CD4-positive, alpha-beta T cell treated with Interleukin-15 for 4 hours (primary cell): ENCODE data around the gene SDK2.

Source experiments
- DNase-seq: peaks from one replicate; pipeline ENCODE4 v3.0.0-alpha.2; 2020; ENCODE audit warnings: low spot score

The SDK2 gene

GRCh38 chr17:73506470-73507435 is 137.5 kb downstream of the SDK2 start:
- DNase-seq: no peak

GRCh38 chr17:73503560-73503959 is 140.7 kb downstream of the SDK2 start:
- no peak for DNase-seq

- DNase-seq: no peak
Observed at GRCh38 chr17:73500414-73500999, 143.7 kb downstream of the SDK2 start.

GRCh38 chr17:73498886-73499554 is 145.2 kb downstream of the SDK2 start:
- no peak for DNase-seq

- DNase-seq: no peak
Observed at GRCh38 chr17:73498176-73498575, 146.1 kb downstream of the SDK2 start.

- no peak for DNase-seq
Observed at GRCh38 chr17:73497721-73498120, 146.5 kb downstream of the SDK2 start.

GRCh38 chr17:73496232-73496631 is 148.0 kb downstream of the SDK2 start:
- DNase-seq: no peak

- no peak for DNase-seq
Observed at GRCh38 chr17:73495641-73496040, 148.6 kb downstream of the SDK2 start.

- no peak for DNase-seq
Observed at GRCh38 chr17:73494950-73495349, 149.3 kb downstream of the SDK2 start.

- no peak for DNase-seq
Observed at GRCh38 chr17:73493956-73494926, 150.0 kb downstream of the SDK2 start.

- DNase-seq: no peak
Observed at GRCh38 chr17:73492821-73493814, 151.1 kb downstream of the SDK2 start.

- DNase-seq: no peak
Observed at GRCh38 chr17:73492125-73492820, 152.0 kb downstream of the SDK2 start.

- DNase-seq: no peak
Observed at GRCh38 chr17:73491648-73492047, 152.6 kb downstream of the SDK2 start.

- DNase-seq: no peak
Observed at GRCh38 chr17:73490851-73491250, 153.4 kb downstream of the SDK2 start.

- DNase-seq: no peak
Observed at GRCh38 chr17:73489991-73490390, 154.3 kb downstream of the SDK2 start.

- no peak for DNase-seq
Observed at GRCh38 chr17:73489333-73489732, 154.9 kb downstream of the SDK2 start.

GRCh38 chr17:73485130-73485529 is 159.1 kb downstream of the SDK2 start:
- DNase-seq: no peak

- DNase-seq: no peak
Observed at GRCh38 chr17:73482894-73483293, 161.4 kb downstream of the SDK2 start.

GRCh38 chr17:73482251-73482716 is 162.0 kb downstream of the SDK2 start:
- no peak for DNase-seq

GRCh38 chr17:73481676-73482075 is 162.6 kb downstream of the SDK2 start:
- no peak for DNase-seq
